Measurements from ENCODE around the gene CCDC12.

The CCDC12 gene

DNA sequence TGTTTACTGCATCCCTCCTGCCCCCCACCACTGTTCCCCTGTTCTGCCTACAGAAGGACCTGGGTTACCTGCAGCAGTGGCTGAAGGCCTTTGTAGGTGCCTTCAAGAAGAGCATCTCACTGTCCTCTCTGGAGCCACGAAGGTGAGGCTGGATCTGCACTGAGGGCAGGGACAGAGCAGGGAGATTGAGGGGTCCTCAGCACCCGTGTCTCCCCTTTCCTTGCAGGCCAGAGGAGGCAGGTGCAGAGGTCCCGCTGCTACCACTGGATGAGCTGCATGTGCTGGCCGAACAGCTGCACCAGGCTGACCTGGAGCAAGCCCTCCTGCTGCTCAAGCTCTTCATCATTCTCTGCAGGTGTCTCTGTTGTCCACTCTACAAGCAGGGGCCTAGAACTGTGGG lies 12.1 kb upstream of the CCDC12 start:
- Histone ChIP-seq H3K4me3 (ENCODE audit: low read length) (peak overlapping the region; percentile 66), H3K4me2 (ENCODE audit: low read depth, low read length) (peak overlapping the region; percentile 73), H3K79me2 (ENCODE audit: low read length) (peaks cover 62% of the 10 kb centered on the region), H3K27me3 (replicated peaks; ENCODE audit: insufficient read depth, low read length) (no peaks in the 10 kb centered on the region), H3K9ac (ENCODE audit: low read length) (peak overlapping the region; percentile 61; the same call in 1 of the 2 replicates), H3K27ac (ENCODE audit: low read length) (peak overlapping the region; percentile 76; the same call in 1 of the 2 replicates), H3K9me2 (replicated peaks; ENCODE audit: insufficient read depth, low read length) (no peaks in the 10 kb centered on the region), H3K9me3 (replicated peaks; ENCODE audit: insufficient read depth, low read length) (no peaks in the 10 kb centered on the region), H3K36me3 (replicated peaks; ENCODE audit: insufficient read depth, low read length) (no peaks in the 10 kb centered on the region), H3F3A (ENCODE audit: insufficient read depth, low read length) (peaks cover 12% of the 10 kb centered on the region), H3K4me1 (ENCODE audit: low read length) (peaks cover 37% of the 10 kb centered on the region), H2AFZ (ENCODE audit: low read length) (no peak overlapping the region), H4K20me1 (ENCODE audit: insufficient read depth, low read length) (no peaks in the 10 kb centered on the region)
- no peak for TF ChIP-seq CTCF (IDR thresholded peaks at IDR 0.05; ENCODE audit: low read length)
- no peak for TF ChIP-seq EZH2 (optimal IDR thresholded peaks at IDR 0.05; ENCODE audit: low read depth, low read length)
- no peak for TF ChIP-seq EZH2phosphoT487 (IDR thresholded peaks at IDR 0.05; ENCODE audit: low read length)
- DNase-seq, result no peak

DNA sequence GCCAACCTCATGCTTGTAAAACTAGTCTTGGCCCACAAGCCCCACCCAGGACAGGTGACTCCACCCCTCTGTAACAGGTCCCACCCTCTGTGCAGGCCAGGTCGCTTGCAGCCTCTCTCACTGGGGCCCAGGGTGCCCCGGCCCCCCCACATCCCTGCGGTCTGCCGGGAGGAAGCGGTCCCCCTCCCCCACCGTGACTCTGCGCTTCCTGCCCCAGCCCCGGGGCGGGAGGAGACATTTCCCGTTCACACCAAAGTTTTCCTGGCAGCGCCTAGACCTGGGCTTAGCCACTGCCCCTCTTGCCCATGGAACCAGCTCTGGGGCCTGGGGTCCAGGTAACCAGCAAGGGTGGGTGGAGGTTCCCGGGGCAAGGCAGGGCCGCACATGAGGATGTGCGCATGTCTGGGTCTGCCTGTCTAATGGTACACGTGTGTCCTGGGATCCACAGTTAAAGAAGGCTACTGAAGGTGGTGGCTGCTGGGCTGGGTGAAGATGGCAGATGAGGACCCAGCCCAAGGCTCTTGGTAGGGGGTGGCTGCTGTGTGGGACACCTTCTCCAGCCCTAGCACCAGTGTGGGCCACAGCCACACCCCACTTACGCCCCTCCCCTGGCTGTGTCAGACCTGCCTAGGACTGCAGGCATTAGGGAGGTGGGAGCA lies 11.3 kb upstream of the CCDC12 start:
- Histone ChIP-seq H3K9ac (ENCODE audit: low read length) (peak overlapping the region; percentile 61), H3K27me3 (replicated peaks; ENCODE audit: insufficient read depth, low read length) (no peaks in the 10 kb centered on the region), H3K9me3 (replicated peaks; ENCODE audit: insufficient read depth, low read length) (no peaks in the 10 kb centered on the region), H3F3A (ENCODE audit: insufficient read depth, low read length) (peaks cover 12% of the 10 kb centered on the region), H3K27ac (ENCODE audit: low read length) (peak overlapping the region; percentile 76), H4K20me1 (ENCODE audit: insufficient read depth, low read length) (no peaks in the 10 kb centered on the region), H3K36me3 (replicated peaks; ENCODE audit: insufficient read depth, low read length) (no peaks in the 10 kb centered on the region), H2AFZ (ENCODE audit: low read length) (peak overlapping the region; percentile 76), H3K9me2 (replicated peaks; ENCODE audit: insufficient read depth, low read length) (no peaks in the 10 kb centered on the region), H3K4me1 (ENCODE audit: low read length) (peaks cover 37% of the 10 kb centered on the region), H3K4me3 (ENCODE audit: low read length) (peak overlapping the region; percentile 66), H3K4me2 (ENCODE audit: low read depth, low read length) (peak overlapping the region; percentile 73), H3K79me2 (ENCODE audit: low read length) (peaks cover 68% of the 10 kb centered on the region)
- no peak for TF ChIP-seq CTCF (IDR thresholded peaks at IDR 0.05; ENCODE audit: low read length)
- no peak for TF ChIP-seq EZH2phosphoT487 (IDR thresholded peaks at IDR 0.05; ENCODE audit: low read length)
- TF ChIP-seq EZH2 (optimal IDR thresholded peaks at IDR 0.05; ENCODE audit: low read depth, low read length), result no peak
- peak; percentile 94 for DNase-seq

GRCh38 chr3:46987319-46987742 lies 10.8 kb upstream of the CCDC12 start:
- Histone ChIP-seq H3K4me3 (ENCODE audit: low read length) (peak overlapping the region; percentile 66), H3F3A (ENCODE audit: insufficient read depth, low read length) (peaks cover 12% of the 10 kb centered on the region), H3K9me3 (replicated peaks; ENCODE audit: insufficient read depth, low read length) (no peaks in the 10 kb centered on the region), H3K4me1 (ENCODE audit: low read length) (peaks cover 37% of the 10 kb centered on the region), H3K9ac (ENCODE audit: low read length) (no peak overlapping the region; the same call in 1 of the 2 replicates), H2AFZ (ENCODE audit: low read length) (peak overlapping the region; percentile 76), H3K9me2 (replicated peaks; ENCODE audit: insufficient read depth, low read length) (no peaks in the 10 kb centered on the region), H4K20me1 (ENCODE audit: insufficient read depth, low read length) (no peaks in the 10 kb centered on the region), H3K27me3 (replicated peaks; ENCODE audit: insufficient read depth, low read length) (no peaks in the 10 kb centered on the region), H3K27ac (ENCODE audit: low read length) (peak overlapping the region; percentile 76; the same call in 1 of the 2 replicates), H3K36me3 (replicated peaks; ENCODE audit: insufficient read depth, low read length) (no peaks in the 10 kb centered on the region), H3K4me2 (ENCODE audit: low read depth, low read length) (peak overlapping the region; percentile 73; the same call in 1 of the 2 replicates), H3K79me2 (ENCODE audit: low read length) (peaks cover 74% of the 10 kb centered on the region)
- TF ChIP-seq CTCF (IDR thresholded peaks at IDR 0.05; ENCODE audit: low read length), result no peak
- no peak for TF ChIP-seq EZH2phosphoT487 (IDR thresholded peaks at IDR 0.05; ENCODE audit: low read length)
- no peak for TF ChIP-seq EZH2 (optimal IDR thresholded peaks at IDR 0.05; ENCODE audit: low read depth, low read length)
- peak; percentile 33 for DNase-seq
